Hematopoietic multipotent progenitor cell treated with erythropoietin and hydrocortisone succinate and interleukin-3 and kit ligand, for 4 days (in vitro differentiated cells): ENCODE data around the gene UBASH3B.
"Not testable (repeated sequence)": the region's sequence is repeated elsewhere in the genome, so short reads cannot be mapped to it uniquely, and the experiment has no call there.

Experiments used
- DNase-seq: peaks from one replicate; pipeline ENCODE4 v3.0.0-alpha.2; 2015

UBASH3B gene

DNA sequence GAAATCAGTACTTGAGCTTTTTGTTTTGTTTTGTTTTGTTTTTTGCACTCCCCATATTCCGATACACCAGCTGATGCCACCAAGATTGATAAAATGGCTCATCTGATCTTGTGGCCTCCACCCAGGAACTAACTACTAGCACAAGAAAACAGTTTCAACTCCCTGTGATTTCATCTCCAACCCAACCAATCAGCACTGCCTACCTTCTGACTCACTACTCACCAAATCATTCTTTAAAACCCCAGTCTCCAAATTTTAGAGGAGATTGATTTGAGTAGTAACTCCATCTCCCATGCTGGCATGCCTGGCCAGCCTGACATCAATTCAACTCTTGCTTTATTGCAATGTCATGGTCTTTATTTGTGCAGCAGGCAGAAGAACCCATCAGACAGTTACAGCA is 166.7 kb downstream of the UBASH3B start:
- DNase-seq = no peak

DNA sequence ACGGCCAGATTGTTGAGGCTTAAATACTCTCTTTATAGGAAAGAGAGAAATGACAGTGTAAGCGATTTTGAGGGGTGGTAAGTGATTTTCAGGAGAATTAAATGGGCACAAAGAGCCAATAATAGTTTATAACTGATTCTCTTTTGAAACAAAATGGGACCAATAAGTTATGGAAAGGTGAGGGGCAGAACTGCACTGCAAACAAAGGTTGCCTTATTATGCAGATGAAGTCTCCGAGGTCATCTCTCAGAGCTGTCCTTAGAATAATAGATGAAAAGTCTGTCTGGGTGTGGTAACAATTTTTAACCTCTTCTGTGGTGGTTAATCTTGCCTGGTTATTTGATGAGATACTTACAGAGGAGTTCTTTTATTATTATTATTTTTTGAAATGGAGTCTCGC is 168.0 kb downstream of the UBASH3B start:
- DNase-seq = no peak

GRCh38 chr11:122829371-122829770 is 173.8 kb downstream of the UBASH3B start:
- DNase-seq = not testable (repeated sequence)

GRCh38 chr11:122832297-122832696 is 176.8 kb downstream of the UBASH3B start:
- not testable (repeated sequence) for DNase-seq

DNA sequence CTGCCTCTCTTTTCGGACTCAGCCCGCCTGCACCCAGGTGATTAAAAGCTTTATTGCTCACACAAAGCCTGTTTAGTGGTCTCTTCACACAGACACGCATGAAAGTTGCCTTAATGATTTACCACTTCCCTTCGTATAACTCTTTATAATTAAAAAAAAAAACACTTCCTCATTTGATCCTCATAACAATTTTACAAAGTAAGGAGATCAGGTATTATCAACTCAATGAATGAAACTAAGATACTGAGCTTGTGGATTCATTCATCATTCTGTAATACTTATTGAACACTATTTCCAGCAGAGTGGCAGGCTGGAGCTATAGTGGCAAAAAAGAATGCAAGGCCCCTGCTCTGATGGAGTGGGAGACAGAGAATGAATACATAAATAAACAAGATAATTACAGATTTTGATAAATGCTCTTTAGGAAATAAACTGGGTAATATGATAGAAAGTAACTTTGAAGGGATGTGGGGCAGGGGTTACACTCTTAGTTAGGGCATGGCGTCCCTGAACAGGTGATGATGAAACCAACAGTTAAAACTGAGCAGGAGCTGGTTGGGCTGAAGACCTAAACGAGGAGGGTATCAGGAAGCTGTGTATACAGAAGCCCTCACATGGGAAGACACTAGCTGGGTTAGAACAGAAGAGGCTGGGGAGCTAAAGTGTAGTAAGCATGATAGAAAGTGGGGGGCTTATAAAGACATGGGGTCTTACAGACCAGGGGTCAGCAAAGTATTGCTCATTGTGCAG is 177.4 kb downstream of the UBASH3B start:
- DNase-seq = peak; percentile 65

DNA sequence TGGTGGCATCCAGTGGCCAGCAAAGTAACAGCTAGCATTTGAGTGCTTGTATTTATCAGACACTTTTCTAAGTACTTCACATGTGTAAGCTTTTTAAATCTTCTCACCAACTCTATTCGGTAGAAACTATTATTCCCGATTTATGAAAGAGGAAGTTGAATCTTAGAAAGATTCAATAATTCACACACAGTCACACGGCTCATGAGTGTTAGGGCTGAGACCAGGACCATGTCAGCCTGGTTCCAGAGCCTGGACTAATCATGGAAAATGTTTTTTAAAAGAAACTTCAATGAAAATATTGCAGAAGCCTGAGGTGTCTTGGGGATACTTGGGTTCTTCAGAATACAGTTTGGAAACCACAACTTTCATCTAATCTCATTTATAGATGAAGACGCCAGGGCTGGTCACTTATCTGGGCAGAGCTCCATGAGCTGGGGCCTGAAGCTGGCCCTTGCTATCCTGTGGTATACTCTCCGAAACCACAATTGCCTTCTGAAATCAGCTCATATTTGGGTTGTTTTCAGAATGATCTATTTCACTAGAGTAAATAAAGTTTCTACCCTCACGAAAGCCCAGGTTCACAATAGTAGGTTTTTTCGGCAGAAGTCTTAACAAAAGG is 178.4 kb downstream of the UBASH3B start:
- DNase-seq = peak; percentile 37

- DNase-seq = no peak
Observed at GRCh38 chr11:122836916-122837315, 181.4 kb downstream of the UBASH3B start.

DNA sequence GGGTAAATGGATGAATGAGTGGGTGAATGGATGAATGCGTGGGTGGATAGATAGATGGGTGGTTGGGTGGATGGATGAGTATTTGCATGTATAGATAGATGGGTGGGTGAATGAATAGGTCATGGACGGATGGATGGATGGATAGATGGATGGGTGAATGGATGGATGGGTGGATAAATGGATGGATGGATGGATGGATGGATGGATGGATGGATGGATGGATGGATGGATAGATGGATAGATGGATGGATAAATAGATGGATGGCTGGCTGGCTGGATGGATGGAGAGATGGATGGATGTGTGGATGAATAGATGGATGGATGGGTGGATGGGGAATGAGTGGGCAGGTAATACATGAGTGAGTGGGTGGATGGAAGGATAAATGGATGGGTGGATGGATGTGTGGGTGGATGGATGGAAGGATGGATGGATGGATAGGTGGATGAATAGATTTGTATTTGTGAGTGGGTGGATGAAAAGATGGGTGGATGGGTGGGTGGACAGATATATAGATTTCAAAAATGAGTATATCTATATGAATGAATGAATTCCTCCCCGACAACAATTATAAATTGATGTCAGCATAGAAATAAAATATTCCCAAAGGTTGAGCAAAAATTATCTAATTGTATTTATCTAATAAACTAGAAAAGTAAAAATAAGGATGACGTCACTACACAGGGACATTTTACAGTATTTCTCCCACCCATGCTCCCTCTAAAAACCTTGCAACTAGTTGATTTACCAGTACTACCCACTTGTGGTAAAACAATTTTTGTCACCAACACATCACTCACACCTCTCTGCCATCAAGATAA is 182.2 kb downstream of the UBASH3B start:
- DNase-seq = no peak

- peak; percentile 56 for DNase-seq
Observed at GRCh38 chr11:122843281-122844141, 188.0 kb downstream of the UBASH3B start.

GRCh38 chr11:122847466-122847865 is 191.9 kb downstream of the UBASH3B start:
- peak; percentile 15 for DNase-seq

DNA sequence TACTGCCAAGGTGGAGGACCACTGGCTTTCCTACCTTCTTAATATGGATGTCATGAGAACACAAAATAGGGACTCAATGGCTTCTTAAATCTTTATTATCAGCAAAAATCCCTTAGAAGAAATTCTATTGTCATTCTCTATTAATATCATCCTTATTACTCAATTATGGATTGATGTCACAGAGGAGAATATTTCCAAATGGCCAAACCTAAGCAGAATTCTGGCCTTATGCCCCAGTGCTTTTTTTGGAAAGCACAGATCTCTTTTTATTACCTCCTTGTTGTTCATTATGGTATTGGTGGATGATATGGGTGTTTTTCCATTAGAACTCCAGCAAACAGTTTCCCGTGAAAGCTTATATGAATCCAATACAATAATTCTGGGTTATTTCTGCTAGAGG is 192.7 kb downstream of the UBASH3B start:
- DNase-seq = no peak

- peak; percentile 68 for DNase-seq
Observed at GRCh38 chr11:122850076-122850631, 194.6 kb downstream of the UBASH3B start.

DNA sequence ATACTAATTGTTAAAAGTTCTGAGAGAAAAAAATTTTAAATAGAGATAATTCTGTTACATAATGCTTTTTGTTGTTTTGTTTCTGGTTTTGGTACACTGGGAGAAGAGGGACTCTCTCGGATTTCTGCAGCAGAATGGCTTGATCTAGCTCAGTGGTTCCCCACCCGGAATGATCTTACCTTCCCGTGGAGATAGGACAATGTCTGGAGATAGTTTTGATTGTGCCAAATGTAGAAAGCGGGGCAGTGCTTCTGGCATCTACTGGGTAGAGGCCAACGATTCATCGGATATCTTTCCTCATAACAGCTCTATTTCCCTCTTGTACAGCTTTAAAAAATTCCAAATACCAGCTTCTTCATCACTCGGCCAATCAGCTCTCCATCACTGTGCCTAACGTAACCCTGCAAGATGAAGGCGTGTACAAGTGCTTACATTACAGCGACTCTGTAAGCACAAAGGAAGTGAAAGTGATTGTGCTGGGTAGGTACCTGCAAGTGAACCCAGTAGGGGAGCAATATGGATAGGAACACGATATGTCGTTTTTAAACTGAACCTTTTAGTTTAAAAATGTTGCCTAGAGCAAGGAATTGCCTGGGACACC is 195.9 kb downstream of the UBASH3B start:
- DNase-seq = no peak

- DNase-seq = no peak
Observed at GRCh38 chr11:122852074-122852795, 196.7 kb downstream of the UBASH3B start.

DNA sequence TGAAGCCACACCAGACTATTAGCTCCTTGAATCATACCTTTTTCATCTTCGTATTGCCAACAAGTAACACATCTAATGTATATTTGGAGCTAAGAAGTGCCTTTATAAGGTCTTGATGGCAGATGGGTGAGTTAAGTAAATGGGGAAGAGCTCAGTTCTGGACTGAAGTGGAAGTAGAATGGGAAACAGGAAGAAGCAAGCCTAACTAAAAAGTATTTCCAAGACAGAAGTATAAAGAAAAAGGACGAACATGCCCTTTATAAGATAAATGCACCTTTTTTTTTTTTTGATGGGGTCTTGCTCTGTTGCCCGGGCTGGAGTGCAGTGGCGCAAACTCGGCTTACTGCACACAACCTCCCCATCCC is 197.3 kb downstream of the UBASH3B start:
- no peak for DNase-seq

GRCh38 chr11:122853261-122853660 is 197.7 kb downstream of the UBASH3B start:
- DNase-seq = no peak

DNA sequence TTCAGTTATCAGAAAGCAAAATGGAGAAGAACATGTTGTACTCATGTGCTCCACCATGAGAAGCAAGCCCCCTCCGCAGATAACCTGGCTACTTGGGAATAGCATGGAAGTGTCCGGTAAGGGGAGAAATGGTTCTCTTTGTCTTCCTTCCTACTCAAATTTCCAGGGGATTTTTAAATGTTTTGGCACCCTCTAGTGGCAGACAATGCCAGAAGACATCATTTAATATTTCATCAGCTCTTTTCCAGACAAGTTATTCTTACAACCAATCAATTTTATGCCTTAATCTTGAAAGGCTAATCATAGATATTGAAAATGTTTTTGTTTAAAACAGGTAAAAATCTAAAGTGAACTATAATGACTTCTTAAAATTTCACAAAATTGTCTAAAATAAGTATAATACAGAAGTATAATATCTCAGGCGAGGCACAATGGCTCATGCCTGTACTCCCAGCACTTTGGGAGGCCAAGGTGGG is 198.5 kb downstream of the UBASH3B start:
- DNase-seq = peak; percentile 85

DNA sequence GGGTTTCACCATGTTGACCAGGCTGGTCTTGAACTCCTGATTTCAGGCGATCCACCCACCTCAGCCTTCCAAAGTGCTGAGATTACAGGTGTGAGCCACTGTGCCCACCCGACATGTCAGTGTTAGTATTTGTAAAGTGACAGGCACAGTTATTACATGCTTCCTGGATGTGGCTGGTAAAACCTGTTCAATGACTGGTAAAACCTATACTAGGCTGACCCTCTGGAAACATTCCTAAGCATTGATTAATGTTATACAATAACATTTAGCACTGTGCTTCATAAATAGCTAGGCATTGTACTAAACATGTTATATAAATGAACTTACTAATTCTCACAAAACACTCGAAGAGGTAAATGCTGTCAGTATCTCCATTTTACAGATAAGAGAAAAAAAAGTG is 206.1 kb downstream of the UBASH3B start:
- DNase-seq = no peak

- no peak for DNase-seq
Observed at GRCh38 chr11:122862091-122862490, 206.6 kb downstream of the UBASH3B start.

- not testable (repeated sequence) for DNase-seq
Observed at GRCh38 chr11:122863154-122863553, 207.6 kb downstream of the UBASH3B start.

- DNase-seq = peak; percentile 76
Observed at GRCh38 chr11:122863704-122864326, 208.3 kb downstream of the UBASH3B start.
